ENCODE measurements around the gene TMEM243. TPM values are rescaled to one million over a fixed set of nuclear protein-coding genes. Genes with fewer than 3 reads are reported as not detected.
"Not testable (repeated sequence)": the region's sequence is repeated elsewhere in the genome, so short reads cannot be mapped to it uniquely, and the experiment has no call there.

TMEM243 gene
- total and polyA plus RNA-seq, 2 donors (not counting 3 experiments of a cell fraction or from before 2014, with no cell fraction given): 26.9 to 28.8 TPM

GRCh38 chr7:87238464-87239051, 19.0 kb upstream of the TMEM243 start:
- dilution Hi-C loops (cut with MboI; ENCODE audit: extremely low pct_ligation_motif_present, low sequenced_read_pairs); H3K27me3 ChIP-seq (ENCODE audit: control insufficient read depth in 2 of 2, insufficient read depth in 2 of 2, low read length in 2 of 2); H3K36me3 ChIP-seq (ENCODE audit: control insufficient read depth in 2 of 2, extremely low read depth in 1 of 2, insufficient read depth in 2 of 2, low read length in 2 of 2); POLR2A ChIA-PET; FAIRE-seq; H4K20me1 ChIP-seq (replicated peaks; ENCODE audit: control insufficient read depth, extremely low read depth, insufficient read depth, low read length); BruUV-seq (replicated peaks); H3K9me3 ChIP-seq (replicated peaks; ENCODE audit: control insufficient read depth, insufficient read depth, low read length); H3K4me1 ChIP-seq (ENCODE audit: control insufficient read depth, extremely low read depth, insufficient read depth, low read length); H3K79me2 ChIP-seq (ENCODE audit: control insufficient read depth, insufficient read depth, low read length); H3K9me1 ChIP-seq (replicated peaks; ENCODE audit: control insufficient read depth, extremely low read depth, insufficient read depth, low read length); H3K4me3 ChIP-seq (replicated peaks in 1 of 3; ENCODE audit: insufficient read depth in 1 of 3, low read depth in 1 of 3, low read length in 3 of 3); H2AFZ ChIP-seq (ENCODE audit: low read depth, low read length); DNase-seq (ENCODE audit: low read depth, low spot score); H3K27ac ChIP-seq (ENCODE audit: insufficient read depth, low read depth, low read length); H3K9ac ChIP-seq (replicated peaks; ENCODE audit: extremely low read depth, insufficient read depth, low read length); H3K4me2 ChIP-seq (ENCODE audit: insufficient read depth, low read length): not testable (repeated sequence)
- CTCF ChIA-PET: interaction anchor here (1.0 to 1.9 kb wide), 4 partner anchors 14 to 323 kb away, joined by 3 to 5 read pairs (median 4); no protein-coding TSS in a partner anchor
- intact Hi-C loops (cut with micrococcal nuclease): loop anchor here (5.0 kb wide), 1 partner anchor 181 kb away; the partner anchor contains the start of gene ELAPOR2

GRCh38 chr7:87234949-87235348, 15.4 kb upstream of the TMEM243 start:
- Histone ChIP-seq H4K20me1 (replicated peaks; ENCODE audit: control insufficient read depth, extremely low read depth, insufficient read depth, low read length) (no peaks in the 10 kb centered on the region), H3K9ac (replicated peaks; ENCODE audit: extremely low read depth, insufficient read depth, low read length) (no peak overlapping the region), H3K36me3 (ENCODE audit: control insufficient read depth in 2 of 2, extremely low read depth in 1 of 2, insufficient read depth in 2 of 2, low read length in 2 of 2) (no peaks in the 10 kb centered on the region), H3K9me3 (replicated peaks; ENCODE audit: control insufficient read depth, insufficient read depth, low read length) (no peaks in the 10 kb centered on the region), H2AFZ (ENCODE audit: low read depth, low read length) (no peak overlapping the region), H3K4me2 (ENCODE audit: insufficient read depth, low read length) (no peak overlapping the region), H3K79me2 (ENCODE audit: control insufficient read depth, insufficient read depth, low read length) (no peaks in the 10 kb centered on the region), H3K4me1 (ENCODE audit: control insufficient read depth, extremely low read depth, insufficient read depth, low read length) (no peaks in the 10 kb centered on the region), H3K4me3 (replicated peaks in 1 of 3; ENCODE audit: insufficient read depth in 1 of 3, low read depth in 1 of 3, low read length in 3 of 3) (no peak overlapping the region), H3K9me1 (replicated peaks; ENCODE audit: control insufficient read depth, extremely low read depth, insufficient read depth, low read length) (no peaks in the 10 kb centered on the region), H3K27ac (ENCODE audit: insufficient read depth, low read depth, low read length) (no peak overlapping the region), H3K27me3 (ENCODE audit: control insufficient read depth in 2 of 2, insufficient read depth in 2 of 2, low read length in 2 of 2) (peaks cover 2 to 6% of the 10 kb centered on the region in 2 experiments)
- no TSS peak for BruUV-seq (replicated peaks)
- DNase-seq (ENCODE audit: low read depth, low spot score) (no peak), FAIRE-seq (no peak)
- dilution Hi-C loops (cut with MboI; ENCODE audit: extremely low pct_ligation_motif_present, low sequenced_read_pairs) (no loop called here), intact Hi-C loops (cut with micrococcal nuclease) (loop anchor here (5.0 kb wide), 1 partner anchor 178 kb away; the partner anchor contains the start of gene ELAPOR2)
- no peak for TF ChIP-seq POLR2A (IDR thresholded peaks at IDR 0.05; ENCODE audit: low read depth, low read length)
- TF ChIP-seq EZH2 (IDR thresholded peaks at IDR 0.05; ENCODE audit: borderline replicate concordance, low read depth, low read length, severe bottlenecking): no peak
- TF ChIP-seq FOS (IDR thresholded peaks at IDR 0.05; ENCODE audit: borderline replicate concordance, insufficient read depth, low read length): no peak
- TF ChIP-seq CTCF (IDR thresholded peaks at IDR 0.05; ENCODE audit: extremely low read depth in 1 of 2, insufficient read depth in 1 of 2, low read depth in 1 of 2, low read length in 2 of 2): no peak
- no peak for TF ChIP-seq JUN (IDR thresholded peaks at IDR 0.05; ENCODE audit: borderline replicate concordance, insufficient read depth, insufficient read length, low read depth)
- TF ChIP-seq, protein P1, sequence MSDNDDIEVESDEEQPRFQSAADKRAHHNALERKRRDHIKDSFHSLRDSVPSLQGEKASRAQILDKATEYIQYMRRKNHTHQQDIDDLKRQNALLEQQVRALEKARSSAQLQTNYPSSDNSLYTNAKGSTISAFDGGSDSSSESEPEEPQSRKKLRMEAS (IDR thresholded peaks at IDR 0.05; ENCODE audit: insufficient read depth, insufficient read length): no peak
- TF ChIP-seq MYC (IDR thresholded peaks at IDR 0.05; ENCODE audit: low read depth, low read length): no peak
- TF ChIP-seq POLR2AphosphoS5 (IDR thresholded peaks at IDR 0.05; ENCODE audit: insufficient read depth, low read depth, low read length): no peak
- TF ChIP-seq GATA2 (IDR thresholded peaks at IDR 0.05; ENCODE audit: insufficient read depth, insufficient read length, low read depth, low read length): no peak
- ChIA-PET POLR2A (no interaction called here), CTCF (interaction anchor here (1.1 to 1.8 kb wide), 2 partner anchors 9 to 308 kb away, joined by 3 to 6 read pairs; no protein-coding TSS in a partner anchor)

Data from endothelial cell of umbilical vein (primary cell).